T-cell (primary cell): Measurements from ENCODE around the gene MRPL19. TPM values are rescaled to one million over a fixed set of nuclear protein-coding genes. Genes with fewer than 3 reads are reported as not detected.

Experiments used
- ATAC-seq, 4 experiments: fragments of 200-7000 bp in 3 of 4; fragments of 150-1000 bp in 1 of 4; cut with Tn5 transposase; replicated peaks in 1 of 4; 1 replicate in 3 of 4; 2 replicates in 1 of 4; pipeline ENCODE4 v1.10.0; 2021; ENCODE audit warnings: moderate library complexity in 3 of 4, mild to moderate bottlenecking in 2 of 4, moderate number of reproducible peaks in 1 of 4
- CTCF ChIA-PET, 2 donors: fragments of 300-600 bp; sonication (Branson Sonifier 250); formaldehyde crosslinking; loops; one replicate each; lab custom pipeline; 2022; ENCODE audit warnings: antibody characterized with exemption in 2 of 2; lab: Charles Lee
- POLR2A ChIA-PET, 2 donors: fragments of 300-600 bp; sonication (Branson Sonifier 250); formaldehyde crosslinking; loops; one replicate each; lab custom pipeline; 2022; ENCODE audit warnings: antibody characterized with exemption in 2 of 2; lab: Charles Lee
- DNase-seq, 35 experiments: peaks; one replicate each; pipeline versions ENCODE4 v3.0.0 to v3.0.0-alpha.2; 2013 to 2023
- H3K27ac ChIP-seq: one replicate; pipeline ENCODE4 v1.5.1; 2013; ENCODE audit warnings: low read length
- H3K27me3 ChIP-seq, 2 experiments: replicated peaks in 1 of 2; 1 replicate in 1 of 2; 2 replicates in 1 of 2; pipeline versions ENCODE4 v1.6.1 to v1.7.0; 2013; ENCODE audit warnings: low read length in 1 of 2, mixed read lengths in 1 of 2; ENCODE audit not compliant: control insufficient read depth in 2 of 2, insufficient read depth in 2 of 2; ENCODE audit errors: extremely low read depth in 1 of 2
- H3K36me3 ChIP-seq, 2 donors: 1 replicate in 1 of 2; 2 replicates in 1 of 2; pipeline versions ENCODE4 v1.6.1 to v1.7.0; 2013; ENCODE audit warnings: low read length in 1 of 2; ENCODE audit not compliant: control insufficient read depth in 2 of 2, insufficient read depth in 1 of 2; ENCODE audit errors: extremely low read depth in 1 of 2
- H3K4me1 ChIP-seq, 2 experiments: 1 replicate in 1 of 2; 2 replicates in 1 of 2; pipeline versions ENCODE4 v1.6.1 to v1.7.0; 2013; ENCODE audit warnings: low read length in 2 of 2, mixed read lengths in 1 of 2; ENCODE audit not compliant: insufficient read depth in 2 of 2, control insufficient read depth in 1 of 2; ENCODE audit errors: extremely low read depth in 1 of 2
- H3K4me3 ChIP-seq, 2 donors: 1 replicate in 1 of 2; 2 replicates in 1 of 2; pipeline versions ENCODE4 v1.5.1 to v1.7.0; 2013; ENCODE audit warnings: mild to moderate bottlenecking in 2 of 2, low read length in 1 of 2, moderate library complexity in 1 of 2; ENCODE audit not compliant: control insufficient read depth in 1 of 2; ENCODE audit errors: extremely low read depth in 1 of 2
- H3K9me3 ChIP-seq: 2 replicates; pipeline ENCODE4 v1.7.0; 2013
- H3K27ac Mint-ChIP-seq, 2 donors: one replicate each; pipeline ENCODE4 v1.8.0; 2020 to 2021; ENCODE audit warnings: mild to moderate bottlenecking in 2 of 2, mixed read lengths in 2 of 2
- H3K27me3 Mint-ChIP-seq, 2 donors: one replicate each; pipeline ENCODE4 v1.8.0; 2021 to 2022; ENCODE audit warnings: mixed read lengths in 2 of 2
- H3K36me3 Mint-ChIP-seq: one replicate; pipeline ENCODE4 v1.8.0; 2021; ENCODE audit warnings: mixed read lengths
- H3K4me1 Mint-ChIP-seq, 3 donors: one replicate each; pipeline ENCODE4 v1.8.0; 2020 to 2022; ENCODE audit warnings: mixed read lengths in 3 of 3, mild to moderate bottlenecking in 1 of 3
- H3K4me3 Mint-ChIP-seq, 3 donors: one replicate each; pipeline ENCODE4 v1.8.0; 2020 to 2022; ENCODE audit warnings: mild to moderate bottlenecking in 3 of 3, mixed read lengths in 3 of 3, moderate library complexity in 3 of 3
- H3K9me3 Mint-ChIP-seq, 3 donors: one replicate each; pipeline ENCODE4 v1.8.0; 2020 to 2022; ENCODE audit warnings: mixed read lengths in 3 of 3
- WGBS: methylation state at CpG from one replicate; pipeline ENCODE4 v1.1.5; 2013; ENCODE audit warnings: missing lambda C conversion rate; ENCODE audit not compliant: insufficient coverage; 5-methylcytosine and 5-hydroxymethylcytosine counted together
- total RNA-seq, 35 experiments: library from RNA in 6 of 35; stranded (reverse) in 6 of 35; fragments of 120-200 nt in 1 of 35; gene quantifications; one replicate each; pipeline versions ENCODE4 v1.2.1 to v1.2.4 and lab custom pipeline; 2013 to 2026

Gene MRPL19
- total RNA-seq, 5 donors from 2014 or later (not counting 1 experiment from before 2014, with no cell fraction given), result 16.6 to 31.5 (median 22.6) TPM

GRCh38 chr2:75614162-75614651 is 32.4 kb upstream of the MRPL19 start:
- CTCF ChIA-PET, result no interaction called here
- no peaks in the 10 kb centered on the region for H3K9me3 ChIP-seq
- H3K36me3 ChIP-seq, result no peaks in the 10 kb centered on the region
- H3K36me3 Mint-ChIP-seq, result no peaks in the 10 kb centered on the region
- no peak overlapping the region for H3K4me3 Mint-ChIP-seq
- WGBS, result 93% methylated on average over 3 of the region's 5 CpGs
- POLR2A ChIA-PET, result no interaction called here
- ATAC-seq (no peak), DNase-seq (no peak)
- peaks cover 0 to 20% of the 10 kb centered on the region in 2 experiments for H3K27me3 ChIP-seq
- H3K4me1 Mint-ChIP-seq, result no peaks in the 10 kb centered on the region
- H3K27ac Mint-ChIP-seq, result no peak overlapping the region
- H3K9me3 Mint-ChIP-seq, result peaks cover 0 to 8% (median 2%) of the 10 kb centered on the region in 3 donors
- no peak overlapping the region for H3K27ac ChIP-seq
- H3K4me1 ChIP-seq, result no peaks in the 10 kb centered on the region
- H3K4me3 ChIP-seq, result no peak overlapping the region
- H3K27me3 Mint-ChIP-seq, result peaks cover 29 to 35% of the 10 kb centered on the region in 2 donors

GRCh38 chr2:75616406-75616805 is 30.2 kb upstream of the MRPL19 start:
- ATAC-seq (no peak), DNase-seq (no peak)
- Mint-ChIP-seq H3K27ac (no peak overlapping the region), H3K27me3 (peaks cover 23% of the 10 kb centered on the region in 2 donors), H3K9me3 (peaks cover 0 to 8% (median 2%) of the 10 kb centered on the region in 3 donors), H3K36me3 (no peaks in the 10 kb centered on the region), H3K4me3 (no peak overlapping the region), H3K4me1 (no peaks in the 10 kb centered on the region)
- Histone ChIP-seq H3K4me1 (no peaks in the 10 kb centered on the region), H3K36me3 (no peaks in the 10 kb centered on the region), H3K4me3 (no peak overlapping the region), H3K27ac (no peak overlapping the region), H3K27me3 (peaks cover 0 to 10% of the 10 kb centered on the region in 2 experiments), H3K9me3 (no peaks in the 10 kb centered on the region)
- ChIA-PET CTCF (no interaction called here), POLR2A (no interaction called here)
- no CpG with 5 or more reads among the region's 4 CpGs for WGBS

GRCh38 chr2:75616933-75617332 is 29.6 kb upstream of the MRPL19 start:
- Mint-ChIP-seq H3K9me3 (peaks cover 0 to 8% (median 2%) of the 10 kb centered on the region in 3 donors), H3K27me3 (peaks cover 22 to 24% of the 10 kb centered on the region in 2 donors), H3K36me3 (no peaks in the 10 kb centered on the region), H3K27ac (no peak overlapping the region), H3K4me1 (no peaks in the 10 kb centered on the region), H3K4me3 (no peak overlapping the region)
- Histone ChIP-seq H3K27me3 (peaks cover 0 to 7% of the 10 kb centered on the region in 2 experiments), H3K9me3 (no peaks in the 10 kb centered on the region), H3K36me3 (no peaks in the 10 kb centered on the region), H3K4me1 (no peaks in the 10 kb centered on the region), H3K27ac (no peak overlapping the region), H3K4me3 (no peak overlapping the region)
- DNase-seq, result no peak
- ChIA-PET POLR2A (no interaction called here), CTCF (no interaction called here)
- no CpG with 5 or more reads among the region's 3 CpGs for WGBS
- ATAC-seq, result no peak

GRCh38 chr2:75619956-75620740 is 26.4 kb upstream of the MRPL19 start:
- POLR2A ChIA-PET, result interaction anchor here in 1 of 2 donors (0.5 kb wide), 1 partner anchor 71 kb away, joined by 7 read pairs; no protein-coding TSS in a partner anchor

GRCh38 chr2:75621228-75621627 is 25.4 kb upstream of the MRPL19 start:
- Histone ChIP-seq H3K9me3 (no peaks in the 10 kb centered on the region), H3K4me3 (no peak overlapping the region), H3K27ac (no peak overlapping the region), H3K27me3 (no peaks in the 10 kb centered on the region), H3K4me1 (no peaks in the 10 kb centered on the region), H3K36me3 (no peaks in the 10 kb centered on the region)
- ATAC-seq (no peak), DNase-seq (no peak)
- Mint-ChIP-seq H3K9me3 (peaks cover 0 to 8% (median 2%) of the 10 kb centered on the region in 3 donors), H3K36me3 (no peaks in the 10 kb centered on the region), H3K4me1 (no peaks in the 10 kb centered on the region), H3K27me3 (peaks cover 26 to 35% of the 10 kb centered on the region in 2 donors), H3K27ac (no peak overlapping the region), H3K4me3 (no peak overlapping the region)
- 46% methylated on average over 3 of the region's 4 CpGs for whole genome bisulfite sequencing
- POLR2A ChIA-PET, result no interaction called here
- CTCF ChIA-PET, result no interaction called here

More at GRCh38 chr2:75619956-75620740, 26.4 kb upstream of the MRPL19 start:
- CTCF ChIA-PET, result interaction anchor here in 1 of 2 donors (1.5 kb wide), 1 partner anchor 11 kb away, joined by 4 read pairs; no protein-coding TSS in a partner anchor
- 45% methylated on average over 1 of the region's 4 CpGs for WGBS
- Histone ChIP-seq H3K9me3 (no peaks in the 10 kb centered on the region), H3K27ac (no peak overlapping the region), H3K4me1 (no peaks in the 10 kb centered on the region), H3K36me3 (no peaks in the 10 kb centered on the region), H3K27me3 (no peaks in the 10 kb centered on the region), H3K4me3 (no peak overlapping the region)
- Mint-ChIP-seq H3K9me3 (peaks cover 0 to 8% (median 2%) of the 10 kb centered on the region in 3 donors), H3K36me3 (no peaks in the 10 kb centered on the region), H3K4me3 (no peak overlapping the region), H3K27ac (no peak overlapping the region), H3K4me1 (no peaks in the 10 kb centered on the region), H3K27me3 (peaks cover 26 to 32% of the 10 kb centered on the region in 2 donors)
- ATAC-seq (no peak), DNase-seq (no peak)

- peaks cover 30 to 36% of the 10 kb centered on the region in 2 donors for H3K27me3 Mint-ChIP-seq
- Histone ChIP-seq H3K4me3 (no peak overlapping the region), H3K27me3 (no peaks in the 10 kb centered on the region), H3K27ac (no peak overlapping the region), H3K36me3 (no peaks in the 10 kb centered on the region), H3K9me3 (no peaks in the 10 kb centered on the region), H3K4me1 (no peaks in the 10 kb centered on the region)
- CTCF ChIA-PET, result no interaction called here
- WGBS, result 50% methylated on average over 1 of the region's 2 CpGs
- no peak for ATAC-seq
- POLR2A ChIA-PET, result no interaction called here
- no peaks in the 10 kb centered on the region for H3K4me1 Mint-ChIP-seq
- H3K9me3 Mint-ChIP-seq, result no peaks in the 10 kb centered on the region
- DNase-seq, result no peak
- H3K27ac Mint-ChIP-seq, result no peak overlapping the region
- no peak overlapping the region for H3K4me3 Mint-ChIP-seq
- H3K36me3 Mint-ChIP-seq, result no peaks in the 10 kb centered on the region
Observed at GRCh38 chr2:75622500-75622899, 24.1 kb upstream of the MRPL19 start.
